Measurements from ENCODE around the gene SLCO3A1.

The SLCO3A1 gene

DNA sequence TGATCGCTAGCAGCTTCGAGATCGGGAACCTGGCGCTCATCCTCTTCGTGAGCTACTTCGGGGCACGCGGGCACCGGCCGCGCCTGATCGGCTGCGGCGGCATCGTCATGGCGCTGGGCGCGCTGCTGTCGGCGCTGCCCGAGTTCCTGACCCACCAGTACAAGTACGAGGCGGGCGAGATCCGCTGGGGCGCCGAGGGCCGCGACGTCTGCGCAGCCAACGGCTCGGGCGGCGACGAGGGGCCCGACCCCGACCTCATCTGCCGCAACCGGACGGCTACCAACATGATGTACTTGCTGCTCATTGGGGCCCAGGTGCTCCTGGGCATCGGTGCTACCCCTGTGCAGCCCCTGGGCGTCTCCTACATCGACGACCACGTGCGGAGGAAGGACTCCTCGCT lies 62.5 kb downstream of the SLCO3A1 start:
- no peak for DNase-seq

DNA sequence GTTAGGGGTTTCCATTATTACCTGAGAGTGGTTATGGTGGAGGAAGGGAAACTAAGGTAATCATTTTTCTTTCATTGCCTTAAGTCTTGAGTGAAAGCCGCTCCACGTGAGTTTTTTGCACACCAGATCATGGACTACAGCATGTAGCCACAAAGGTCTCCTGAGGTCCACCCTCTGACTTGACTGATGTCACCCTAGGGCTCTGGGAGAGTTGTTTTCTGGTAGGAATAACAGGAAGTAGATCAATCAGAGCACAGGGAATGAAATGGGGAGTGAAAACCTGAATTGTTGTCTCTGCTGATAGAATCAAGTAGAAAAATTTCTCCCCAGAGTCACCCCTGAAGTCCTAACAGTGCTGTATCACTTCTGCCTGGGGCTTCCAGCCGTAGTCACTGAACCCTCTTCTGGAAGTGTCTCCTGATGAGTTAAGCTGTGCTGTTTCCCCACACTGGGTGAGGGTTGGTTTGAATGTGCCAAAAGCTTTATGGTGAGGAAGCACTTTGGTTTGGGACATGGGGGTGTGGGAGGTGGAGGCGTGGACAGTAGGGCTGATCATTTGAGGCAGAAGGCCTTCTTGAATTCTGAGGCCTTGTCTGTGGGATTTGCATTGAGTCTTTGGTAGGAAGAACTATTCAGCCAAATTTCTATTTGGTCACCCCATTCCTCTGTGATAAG lies 64.3 kb downstream of the SLCO3A1 start:
- no peak for DNase-seq

DNA sequence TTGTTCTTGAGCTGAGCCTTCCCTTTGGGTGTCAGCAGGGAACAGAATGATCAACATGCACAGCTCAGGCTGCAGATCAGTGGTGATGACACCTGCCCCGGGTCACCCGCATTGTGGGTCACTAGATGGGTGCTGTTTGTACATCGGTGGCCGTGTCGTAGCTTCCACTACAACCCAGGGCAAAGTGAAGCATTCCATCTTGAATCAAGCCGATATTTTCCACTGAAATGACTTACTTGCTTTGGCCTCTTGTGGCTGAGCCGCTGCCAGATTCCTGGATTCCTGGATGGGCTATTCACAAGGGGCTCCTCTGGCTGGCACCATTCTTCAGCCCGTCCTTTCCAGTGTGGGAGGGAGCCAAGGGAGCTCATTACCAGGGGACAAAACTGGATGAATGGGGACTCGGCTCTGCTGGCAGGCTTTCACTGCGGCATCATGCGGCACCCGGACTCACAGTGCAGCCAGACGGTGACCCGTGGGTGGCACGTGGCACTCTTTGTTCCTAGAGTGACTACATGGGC lies 65.6 kb downstream of the SLCO3A1 start:
- no peak for DNase-seq

DNA sequence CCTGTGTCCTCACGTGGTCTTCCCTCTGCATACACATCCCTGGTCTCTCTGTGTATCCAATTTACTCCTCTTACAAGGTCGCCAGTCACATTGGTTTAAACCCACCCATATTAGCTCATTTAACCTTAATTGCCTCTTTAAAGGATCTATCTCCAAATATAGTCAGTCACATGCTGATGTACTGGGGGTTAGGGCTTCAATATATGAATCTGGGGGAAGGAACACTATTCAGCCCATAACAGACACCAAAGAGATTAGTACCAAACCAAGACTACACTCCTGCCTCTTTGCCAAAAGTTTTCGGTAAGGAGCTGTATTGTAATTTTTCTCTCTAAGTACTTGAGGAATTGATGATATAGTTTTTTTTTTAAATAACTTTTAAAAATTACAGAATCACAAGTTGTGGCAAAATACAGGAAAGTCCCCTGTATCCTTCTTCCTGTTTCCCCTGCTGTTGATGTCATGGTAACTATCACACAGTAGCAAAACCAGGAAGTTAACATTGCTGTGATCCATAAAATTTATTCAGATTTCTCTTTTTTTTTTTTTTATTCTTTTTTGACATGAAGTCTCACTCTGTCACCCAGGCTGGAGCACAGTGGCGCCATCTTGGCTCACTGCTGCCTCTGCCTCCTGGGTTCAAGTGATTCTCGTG lies 67.8 kb downstream of the SLCO3A1 start:
- peak; percentile 42 for DNase-seq

DNA sequence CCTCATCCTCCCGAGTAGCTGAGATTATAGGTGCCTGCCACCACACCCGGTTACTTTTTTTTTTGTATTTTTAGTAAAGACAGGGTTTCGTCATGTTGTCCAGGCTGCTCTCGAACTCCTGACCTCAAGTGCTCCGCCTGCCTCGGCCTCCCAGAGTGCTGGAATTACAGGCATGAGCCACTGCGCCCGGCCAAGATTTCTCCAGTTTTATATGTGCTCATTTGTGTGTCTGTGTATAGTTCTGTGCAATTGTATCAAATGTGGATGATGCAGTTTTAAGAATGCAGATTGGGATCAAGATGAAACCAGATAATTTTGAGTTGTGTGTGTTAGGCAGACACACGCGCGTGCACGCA lies 68.3 kb downstream of the SLCO3A1 start:
- DNase-seq: no peak

DNA sequence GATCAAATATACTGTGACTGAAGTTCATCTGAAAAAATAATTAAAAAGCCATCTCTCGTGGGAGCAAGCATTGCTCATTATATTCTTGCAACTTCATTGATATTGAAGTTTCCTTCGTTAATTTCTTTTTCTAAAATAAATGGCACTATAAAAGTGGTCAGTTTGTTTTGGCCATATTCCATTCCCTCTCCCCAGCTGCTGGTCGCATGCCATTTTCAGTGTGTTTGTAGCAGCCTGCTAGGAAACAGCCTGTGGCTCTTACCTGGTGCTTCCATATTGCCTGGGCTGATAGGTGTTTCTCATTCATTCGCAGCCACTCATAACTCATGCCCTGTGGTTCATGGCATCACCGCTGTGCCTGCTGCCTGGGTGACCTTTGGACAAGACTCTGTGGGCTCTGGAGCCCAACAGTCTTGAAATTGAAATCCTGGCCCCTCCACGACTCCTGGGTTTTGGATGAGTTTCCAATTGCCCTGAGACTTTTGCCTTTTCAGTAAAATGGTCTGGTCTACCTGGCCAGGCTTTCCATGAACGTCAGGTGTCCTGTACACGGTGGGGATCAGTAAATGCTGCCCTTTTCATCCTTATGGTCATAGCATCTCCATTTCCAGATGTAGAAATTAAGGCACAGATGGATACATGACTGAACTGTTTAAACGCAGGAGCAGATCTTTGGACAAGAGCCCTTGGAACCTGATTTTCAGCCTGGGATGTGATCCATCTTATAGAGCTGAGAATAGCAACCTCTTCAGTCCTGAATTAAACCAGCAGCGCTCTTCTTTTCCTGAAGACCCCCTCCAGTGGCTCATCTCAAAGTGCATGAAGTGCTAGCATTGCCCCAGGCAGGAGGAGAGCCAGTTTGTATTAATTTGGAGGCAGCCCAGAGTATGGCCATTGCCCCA lies 69.4 kb downstream of the SLCO3A1 start:
- no peak for DNase-seq

DNA sequence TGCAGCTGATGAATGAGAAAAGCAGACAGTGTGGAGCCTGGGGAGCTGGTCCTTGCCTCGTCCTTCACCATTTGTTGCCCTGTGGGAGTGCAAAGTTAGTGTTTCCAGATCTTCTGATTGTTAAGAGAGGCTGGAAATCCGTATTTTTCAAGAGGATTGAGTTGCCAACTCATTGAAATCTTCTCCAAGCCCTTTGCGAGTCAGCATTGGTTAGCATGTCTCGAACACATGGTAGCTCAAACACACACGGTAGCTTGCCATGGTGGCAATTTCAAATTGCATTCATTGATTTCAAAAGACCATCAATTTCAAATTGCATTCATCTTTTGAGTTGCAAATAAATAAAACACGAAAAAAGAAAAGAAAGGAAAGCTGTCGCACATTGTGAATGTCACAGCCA lies 70.7 kb downstream of the SLCO3A1 start:
- DNase-seq: no peak

DNA sequence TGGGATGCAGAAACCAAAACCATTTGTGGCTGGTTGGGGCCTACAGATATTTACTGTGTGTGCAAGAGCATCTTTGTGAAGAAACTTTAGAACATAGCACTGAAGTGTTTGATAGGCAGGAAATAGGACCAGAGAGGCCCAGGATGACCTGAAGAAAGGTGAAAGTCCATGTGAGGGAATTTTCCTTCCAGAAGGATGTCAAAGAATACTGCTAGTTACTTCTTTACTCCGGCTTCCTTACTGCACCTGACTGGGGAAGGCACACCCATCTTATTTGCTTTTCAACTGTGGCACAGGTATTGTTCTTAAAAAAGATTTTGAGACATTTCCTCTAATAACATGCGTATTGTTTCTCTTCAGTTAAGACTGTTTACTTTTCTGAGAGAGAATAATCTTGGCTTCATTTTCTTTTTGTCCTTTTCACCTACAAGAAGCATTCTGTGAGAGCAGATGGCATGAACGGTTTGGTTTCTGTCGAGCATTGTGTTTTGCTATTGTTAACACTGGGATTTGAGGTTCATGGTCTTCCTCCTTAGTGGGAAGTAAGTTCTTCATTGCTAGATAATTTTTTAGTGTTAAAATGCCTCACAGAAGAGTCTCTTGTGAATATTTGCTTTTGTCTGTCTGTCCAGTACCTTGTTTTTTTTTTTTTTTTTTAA lies 71.5 kb downstream of the SLCO3A1 start:
- no peak for DNase-seq

DNA sequence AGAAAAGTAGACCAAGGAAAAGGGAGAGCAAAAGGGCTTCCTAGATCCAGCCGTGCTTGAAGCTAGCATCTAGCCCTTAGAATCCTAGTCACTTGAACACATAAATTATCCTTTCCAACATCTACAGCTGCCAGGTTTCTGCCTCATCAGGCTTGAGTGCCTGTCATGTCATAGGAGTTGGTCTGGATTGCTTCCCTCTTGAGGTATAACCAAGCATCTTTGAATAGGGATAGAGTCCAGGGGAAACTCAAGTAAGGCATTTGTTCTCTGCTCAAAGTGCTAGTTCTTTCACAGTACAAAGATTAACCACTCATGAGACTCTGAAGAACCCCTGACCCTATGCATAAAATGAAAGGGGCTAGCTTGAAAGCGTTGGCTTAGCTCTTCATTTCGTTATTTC lies 72.3 kb downstream of the SLCO3A1 start:
- DNase-seq: no peak

DNA sequence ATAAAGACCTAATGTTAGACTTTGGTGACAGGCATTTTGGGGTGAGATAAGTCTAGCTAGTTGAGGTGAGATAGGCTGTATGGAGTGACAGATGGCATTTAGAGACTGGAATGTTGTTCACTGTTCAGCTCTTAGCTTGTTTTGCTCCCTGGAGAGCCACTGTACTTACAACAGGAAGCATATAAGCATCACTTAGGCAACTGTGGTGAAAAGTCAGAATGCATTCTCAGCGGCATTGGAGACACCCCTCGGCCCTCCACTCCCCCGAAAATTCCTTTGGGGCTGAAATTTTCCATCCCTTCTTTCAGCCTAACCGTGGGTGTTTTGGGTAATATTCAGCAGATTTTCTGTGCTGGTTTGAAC lies 73.4 kb downstream of the SLCO3A1 start:
- DNase-seq: no peak

DNA sequence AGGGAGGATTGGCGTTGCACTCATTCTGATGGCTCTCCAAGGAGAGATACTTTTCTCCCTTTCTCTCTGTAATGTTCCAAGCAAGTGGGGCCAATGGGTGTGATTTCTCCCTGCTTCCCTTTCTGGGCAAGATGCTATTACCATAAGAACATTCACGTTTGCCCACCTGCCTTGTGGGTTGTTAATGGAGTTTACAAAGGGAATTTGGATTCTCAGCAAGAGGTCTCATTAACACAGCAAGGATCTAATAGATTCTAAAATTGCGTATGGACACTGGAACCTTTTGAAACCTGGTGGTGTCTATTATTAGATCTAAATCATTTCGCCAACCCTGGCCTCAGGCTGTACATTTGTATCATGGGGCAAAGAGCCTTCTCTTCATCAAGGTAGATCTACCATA lies 74.1 kb downstream of the SLCO3A1 start:
- no peak for DNase-seq

DNA sequence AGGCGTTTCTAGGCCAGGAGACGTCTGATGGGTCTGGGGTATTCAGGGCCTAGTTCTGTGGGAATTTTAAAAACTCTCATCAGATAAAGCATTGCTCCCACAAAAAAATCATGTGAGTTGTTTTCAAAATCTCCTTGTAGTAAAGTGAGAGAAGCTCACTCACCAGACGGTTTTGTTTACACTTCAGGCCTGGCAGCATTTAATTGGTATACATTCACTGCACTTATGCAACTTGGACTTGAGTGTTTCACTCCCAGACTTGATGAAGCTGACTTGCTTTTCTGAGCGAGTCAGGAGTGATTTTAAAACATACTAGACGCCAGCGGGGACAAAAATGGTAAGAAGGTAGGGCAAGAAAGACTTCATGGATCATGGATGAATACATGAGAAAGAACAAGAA lies 75.2 kb downstream of the SLCO3A1 start:
- DNase-seq: no peak

DNA sequence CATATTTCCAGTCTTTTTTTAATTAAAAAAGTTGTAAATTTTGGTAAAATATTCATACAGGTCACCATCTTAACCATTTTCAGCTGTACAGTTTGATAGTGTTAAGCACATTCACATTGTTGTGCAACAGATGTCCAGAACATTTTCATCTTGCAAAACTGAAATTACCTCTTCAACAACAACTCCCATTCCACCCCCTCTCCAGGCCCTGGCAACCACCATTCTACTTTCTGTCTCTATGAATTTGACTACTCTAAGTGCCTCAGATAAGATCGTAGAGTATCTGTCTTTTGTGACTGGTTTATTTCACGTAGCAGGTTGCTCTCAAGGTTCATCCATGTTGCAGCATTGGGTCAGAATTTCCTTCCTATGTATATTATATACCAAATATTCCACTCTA lies 76.0 kb downstream of the SLCO3A1 start:
- DNase-seq: no peak

DNA sequence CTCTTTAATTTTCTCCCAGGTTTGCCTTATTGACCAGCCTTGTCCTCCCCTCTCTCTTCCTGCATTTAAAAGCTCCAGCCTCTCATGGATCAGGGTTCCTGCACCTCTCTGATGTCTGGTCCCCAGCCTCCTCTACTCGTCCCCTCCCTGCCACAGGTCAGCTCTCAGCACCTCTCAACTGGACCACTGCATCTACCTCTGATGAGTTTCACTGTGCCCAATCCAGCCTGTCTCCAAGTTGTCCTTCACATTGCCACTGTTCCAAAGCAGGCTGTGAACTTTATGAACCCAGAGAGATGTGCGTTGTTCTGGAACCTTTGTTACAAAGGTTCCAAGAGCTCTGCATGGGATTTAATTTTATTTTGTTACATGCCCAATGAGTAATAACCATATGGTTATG lies 76.6 kb downstream of the SLCO3A1 start:
- DNase-seq: no peak

DNA sequence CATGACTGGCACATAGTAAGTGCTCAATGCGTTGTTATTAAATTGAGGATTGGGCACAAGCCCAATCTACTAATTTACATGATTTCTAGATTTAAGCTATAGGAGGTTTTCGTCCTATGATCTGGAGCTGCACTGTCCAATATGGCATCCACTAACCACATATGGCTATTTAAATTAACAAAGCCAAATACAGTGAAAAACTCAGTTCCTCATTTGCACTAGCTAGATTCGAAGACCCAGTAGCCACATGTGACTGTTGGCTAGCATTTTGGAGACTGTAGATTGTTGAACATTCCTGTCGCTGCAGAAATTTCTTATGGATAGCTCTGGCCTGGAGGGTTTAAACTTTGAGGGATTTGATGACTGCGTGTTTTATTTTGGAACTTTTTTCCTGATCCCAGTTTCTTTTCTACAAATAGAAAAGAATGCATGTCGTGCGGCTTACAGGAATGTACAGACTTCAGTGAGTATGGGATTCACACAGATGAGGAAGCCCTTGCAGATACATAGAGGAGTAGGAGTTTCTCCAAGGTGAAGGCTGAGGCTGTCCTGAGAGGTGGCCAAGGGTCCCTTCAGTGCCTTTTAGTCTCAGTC lies 82.8 kb downstream of the SLCO3A1 start:
- DNase-seq: no peak

DNA sequence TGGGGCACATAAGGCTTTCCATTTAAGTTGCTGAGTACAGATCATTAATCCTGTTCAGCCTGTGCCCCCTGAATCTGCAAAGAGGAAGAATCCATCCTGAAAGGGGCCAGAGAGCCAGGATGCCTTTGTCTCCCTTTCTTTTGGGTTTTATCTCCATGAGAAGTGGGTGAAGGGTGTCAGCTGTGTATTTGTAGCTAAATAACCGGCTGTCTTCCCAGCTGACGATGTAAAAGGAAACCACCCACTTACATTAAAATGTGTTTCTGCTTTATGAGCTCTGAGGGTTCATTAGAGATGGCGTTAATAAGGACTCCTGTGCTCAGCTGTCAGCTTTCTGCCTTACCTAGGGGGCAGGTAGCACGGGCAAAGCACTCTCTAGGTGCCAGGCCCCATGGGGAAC lies 83.4 kb downstream of the SLCO3A1 start:
- no peak for DNase-seq

DNA sequence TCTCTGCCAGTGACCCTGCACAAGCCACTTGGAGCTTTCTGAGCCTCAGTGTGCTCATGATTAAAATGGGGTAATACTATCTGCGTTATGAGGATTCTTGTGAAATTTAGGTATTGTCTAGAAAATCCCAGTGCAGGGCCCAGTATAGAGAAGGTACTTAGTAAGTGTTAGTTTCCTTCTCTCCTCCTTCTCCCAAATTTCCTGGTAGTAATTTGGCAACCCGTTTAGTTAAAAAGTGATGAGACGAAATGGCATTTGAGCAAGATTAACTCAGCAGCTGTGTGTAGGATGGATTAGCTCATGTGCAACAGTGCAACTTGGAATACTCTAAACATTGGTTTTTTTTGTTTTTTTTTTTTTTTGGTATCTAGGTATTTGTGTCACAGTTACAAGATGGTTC lies 84.6 kb downstream of the SLCO3A1 start:
- DNase-seq: no peak

DNA sequence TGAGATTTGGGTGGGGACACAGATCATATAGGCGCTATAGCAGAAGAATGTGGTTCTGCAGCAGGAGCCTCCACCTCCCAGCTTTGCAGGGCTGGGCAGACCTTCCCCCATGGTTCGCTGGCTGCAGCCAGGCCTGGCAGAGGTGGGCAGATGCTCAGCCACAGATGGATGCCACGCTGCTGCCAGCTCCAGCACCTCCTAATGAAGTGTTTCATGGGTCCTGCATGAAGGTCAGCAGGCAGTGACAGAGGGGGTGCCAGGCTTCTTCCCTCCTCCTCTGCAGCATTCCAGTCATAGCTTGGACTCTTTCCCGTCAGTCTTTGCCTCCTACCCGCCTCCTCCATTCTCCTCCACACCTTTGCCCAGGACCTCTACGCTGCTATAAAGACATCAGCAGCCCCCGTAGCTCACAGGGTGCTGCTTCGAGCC lies 85.9 kb downstream of the SLCO3A1 start:
- DNase-seq: no peak

DNA sequence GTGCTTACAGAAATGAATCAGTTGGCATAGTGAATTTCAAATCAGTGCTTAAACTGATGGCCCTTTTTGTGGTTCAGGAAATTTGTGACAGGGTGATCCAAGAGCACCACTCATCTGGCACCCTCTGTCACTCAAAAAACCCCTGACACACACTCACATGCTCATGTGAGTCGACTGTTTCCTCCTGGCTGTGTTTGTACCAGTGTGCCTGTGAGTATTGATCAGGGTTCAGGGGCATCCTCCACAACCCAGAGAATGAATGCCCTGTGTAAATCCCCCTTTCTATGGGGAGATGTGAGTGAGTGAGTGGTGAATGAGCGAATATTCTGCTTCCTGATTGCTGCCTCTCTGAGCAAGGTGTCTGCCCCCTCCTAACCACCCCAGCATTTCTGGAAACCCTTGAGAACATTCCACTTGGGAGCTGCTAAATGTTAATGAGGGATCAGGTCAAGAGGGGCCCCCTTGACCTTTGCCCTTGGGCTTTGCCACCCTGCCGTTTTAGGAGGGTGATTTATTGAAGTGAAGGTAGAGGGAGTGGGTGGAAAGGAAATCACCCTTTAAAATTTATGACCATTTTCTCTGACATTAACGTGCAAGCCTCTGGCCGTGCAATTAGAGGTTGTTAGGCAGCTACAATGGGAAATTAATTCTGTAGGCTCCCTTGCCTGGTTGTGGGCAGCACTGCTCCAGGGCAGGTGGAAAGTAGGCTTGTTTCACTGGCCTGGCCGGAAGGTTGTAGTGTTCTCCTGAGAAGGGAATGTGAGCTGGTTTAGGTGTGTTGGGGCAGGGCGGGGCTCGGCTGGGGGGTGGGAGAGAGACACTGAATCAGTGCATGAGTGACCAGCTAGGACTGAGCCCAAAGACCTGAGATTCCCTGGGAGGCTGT lies 87.2 kb downstream of the SLCO3A1 start:
- DNase-seq: no peak

DNA sequence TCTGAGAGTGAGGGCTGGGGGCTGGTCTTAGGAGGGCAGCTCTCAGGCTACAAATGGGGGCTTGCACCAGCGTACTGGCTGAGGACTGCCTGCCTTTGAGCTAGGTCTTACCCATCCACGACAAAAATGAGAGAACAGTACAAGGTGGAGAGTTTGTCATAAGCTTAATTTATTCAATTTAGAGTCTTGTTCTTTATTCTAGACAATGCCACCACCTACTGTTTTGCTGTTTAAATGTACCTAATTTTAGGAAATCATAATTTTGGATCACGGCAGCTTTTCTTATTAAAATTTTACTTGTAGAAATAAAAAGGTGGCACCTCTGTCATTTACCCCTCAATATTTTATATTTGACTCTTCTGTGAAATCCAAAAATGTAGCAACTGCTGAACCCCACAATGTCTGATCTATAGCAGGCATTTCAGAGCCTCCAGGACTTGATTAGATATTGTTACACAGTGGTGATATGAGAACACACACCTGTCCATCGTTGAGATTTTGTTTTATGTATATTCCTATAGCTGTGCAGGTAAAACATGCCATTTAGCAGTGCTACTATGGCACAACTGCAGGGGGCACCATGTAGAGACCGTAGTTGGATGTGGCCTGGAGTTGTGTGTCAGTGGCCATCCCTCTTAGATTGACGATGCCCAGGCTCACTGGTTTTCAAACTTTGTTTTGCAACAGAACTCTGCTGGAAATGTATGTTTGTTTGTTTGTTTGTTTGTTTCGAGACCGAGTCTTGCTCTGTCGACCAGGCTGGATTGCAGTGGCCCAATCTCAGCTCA lies 88.6 kb downstream of the SLCO3A1 start:
- DNase-seq: peak; percentile 29

All from CD4-positive, alpha-beta T cell treated with Interleukin-10 for 1 hour (primary cell).